Kidney (tissue), 14 donors: ENCODE measurements around the gene ADTRP. TPM values are rescaled to one million over a fixed set of nuclear protein-coding genes. Genes with fewer than 3 reads are reported as not detected.

Experiments
- DNase-seq, 5 donors: peaks; one replicate each; pipeline ENCODE4 v3.0.0-alpha.2; 2013 to 2020
- FAIRE-seq: peaks from 2 replicates; lab custom pipeline; 2012; peaks lifted over from hg19 to GRCh38; lab: Jason Lieb, UNC
- H3K27ac ChIP-seq, 2 donors: one replicate each; pipeline ENCODE4 v1.7.0; 2013; ENCODE audit warnings: low read depth in 2 of 2, low read length in 2 of 2, inconsistent platforms in 1 of 2
- H3K27me3 ChIP-seq: one replicate; pipeline ENCODE4 v1.7.1; 2013; ENCODE audit warnings: low read length, inconsistent platforms; ENCODE audit not compliant: control insufficient read depth, insufficient read depth
- H3K36me3 ChIP-seq, 3 donors: one replicate each; pipeline versions ENCODE4 v1.7.0 to v1.7.1; 2013; ENCODE audit warnings: low read length in 3 of 3, control low read depth in 1 of 3, inconsistent platforms in 1 of 3; ENCODE audit not compliant: insufficient read depth in 3 of 3, control insufficient read depth in 2 of 3
- H3K4me1 ChIP-seq, 3 donors: one replicate each; pipeline versions ENCODE4 v1.7.0 to v1.7.1; 2013; ENCODE audit warnings: low read length in 3 of 3, inconsistent platforms in 1 of 3, low read depth in 1 of 3; ENCODE audit not compliant: control insufficient read depth in 2 of 3, insufficient read depth in 2 of 3
- H3K4me3 ChIP-seq, 3 donors: one replicate each; pipeline versions ENCODE4 v1.7.0 to v1.8.1; 2013; ENCODE audit warnings: low read length in 3 of 3, control low read depth in 1 of 3, inconsistent platforms in 1 of 3
- H3K9ac ChIP-seq, 3 donors: one replicate each; pipeline versions ENCODE4 v1.7.0 to v1.7.1; 2013; ENCODE audit warnings: low read length in 3 of 3, control low read depth in 1 of 3, inconsistent platforms in 1 of 3
- H3K9me3 ChIP-seq, 3 donors: one replicate each; pipeline versions ENCODE4 v1.7.0 to v1.7.1; 2013; ENCODE audit warnings: low read length in 3 of 3, control low read depth in 1 of 3, inconsistent platforms in 1 of 3; ENCODE audit not compliant: control insufficient read depth in 2 of 3, insufficient read depth in 1 of 3
- CTCF ChIP-seq: IDR thresholded peaks from 3 replicates; pipeline ENCODE4 v1.5.1; 2012; ENCODE audit warnings: mild to moderate bottlenecking, moderate library complexity, borderline replicate concordance; ENCODE audit not compliant: insufficient read depth; ENCODE audit errors: extremely low read depth
- intact Hi-C: fragments of 100-400 bp; cut with DNase I; formaldehyde crosslinking; loops from one replicate; pipeline ENCODE4 v1.11.1; 2022
- polyA plus RNA-seq: library from polyadenylated mRNA; stranded (reverse); fragments of 350-450 nt; fragmentation: Illumina TruSeq; extraction: RNeasy Lipid Tissue Mini Kit (QIAGEN cat#74804); gene quantifications from one replicate; pipeline ENCODE4 v1.2.3, GENCODE V29; 2014; ENCODE audit warnings: low read depth, low replicate concordance; ENCODE audit not compliant: insufficient read depth
- total RNA-seq: library from RNA; stranded (reverse); fragmentation: NEBNext Ultra II Directional; extraction: Animal tissue kit (Norgen Biotek cat#: 25700); gene quantifications from one replicate; pipeline ENCODE4 v1.2.1, GENCODE V29; 2021
- donor health status: control.
- donor health status: control.
- donor health status: control.
- donor health status: control.
- donor health status: control.
- donor health status: DM: yes; HTN: yes; CAD: no.
- donor health status: Normal renal cell carcinoma (clear cell type).

ADTRP gene
- total and polyA plus RNA-seq, 2 donors from 2014 or later, result 2.7 to 5.9 TPM

GRCh38 chr6:11806561-11807317, 28.1 kb upstream of the ADTRP start:
- H3K4me3 ChIP-seq, result no peak overlapping the region
- no peaks in the 10 kb centered on the region for H3K36me3 ChIP-seq
- DNase-seq (no peak), FAIRE-seq (no peak)
- no peaks in the 10 kb centered on the region for H3K9me3 ChIP-seq
- no peaks in the 10 kb centered on the region for H3K27me3 ChIP-seq
- H3K9ac ChIP-seq, result no peak overlapping the region
- no peak overlapping the region for H3K27ac ChIP-seq
- peaks cover 0 to 7% (median 4%) of the 10 kb centered on the region in 3 donors for H3K4me1 ChIP-seq
- intact Hi-C loops, result no loop called here
- TF ChIP-seq CTCF, result no peak

- H3K9me3 ChIP-seq, result no peaks in the 10 kb centered on the region
- no peak for FAIRE-seq
- no peak for TF ChIP-seq CTCF
- H3K27ac ChIP-seq, result no peak overlapping the region
- no peak for DNase-seq
- H3K4me1 ChIP-seq, result peaks cover 0 to 7% (median 0%) of the 10 kb centered on the region in 3 donors
- no peak overlapping the region for H3K4me3 ChIP-seq
- no peaks in the 10 kb centered on the region for H3K36me3 ChIP-seq
- no peak overlapping the region for H3K9ac ChIP-seq
- intact Hi-C loops, result no loop called here
- H3K27me3 ChIP-seq, result no peaks in the 10 kb centered on the region
These were observed 26.9 kb upstream of the ADTRP start for GRCh38 chr6:11805259-11806053.

- Histone ChIP-seq H3K9me3 (no peaks in the 10 kb centered on the region), H3K27me3 (no peaks in the 10 kb centered on the region), H3K4me1 (peaks cover 0 to 1% (median 0%) of the 10 kb centered on the region in 3 donors), H3K36me3 (no peaks in the 10 kb centered on the region), H3K4me3 (no peak overlapping the region), H3K9ac (no peak overlapping the region), H3K27ac (no peak overlapping the region)
- FAIRE-seq, result no peak
- TF ChIP-seq CTCF, result no peak
- intact Hi-C loops, result no loop called here
- no peak for DNase-seq
These were observed 26.1 kb upstream of the ADTRP start for GRCh38 chr6:11804701-11805100.
